SK-N-SH treated with all-trans-retinoic acid at 6 μM for 48 hours (cell line): Measurements from ENCODE around the gene NUP37.

Source experiments
- BACH2 ChIP-seq: fragments of 250-450 bp; sonication (Bioruptor Pico); IDR thresholded peaks from 2 replicates; pipeline ENCODE4 v1.9.0; 2021; ENCODE audit warnings: mild to moderate bottlenecking, borderline replicate concordance
- CREB5 ChIP-seq: fragments of 250-450 bp; sonication (Bioruptor Pico); IDR thresholded peaks from 2 replicates; pipeline ENCODE4 v1.5.1; 2020; ENCODE audit warnings: low read depth, mild to moderate bottlenecking, moderate library complexity
- ISL1 ChIP-seq: fragments of 250-450 bp; sonication (Bioruptor Pico); IDR thresholded peaks from 2 replicates; pipeline ENCODE4 v2.1.2; 2022; ENCODE audit warnings: mild to moderate bottlenecking, moderate library complexity
- POU6F1 ChIP-seq: fragments of 250-450 bp; sonication (Bioruptor Pico); IDR thresholded peaks from 2 replicates; pipeline ENCODE4 v1.8.0; 2021; ENCODE audit warnings: low read depth, mild to moderate bottlenecking, moderate library complexity, borderline replicate concordance
- RARB ChIP-seq: fragments of 250-450 bp; sonication (Bioruptor Pico); IDR thresholded peaks from 2 replicates; pipeline ENCODE4 v1.8.0; 2021; ENCODE audit warnings: mild to moderate bottlenecking, moderate library complexity
- TCF4 ChIP-seq: fragments of 250-450 bp; sonication (Bioruptor Pico); IDR thresholded peaks from 2 replicates; pipeline ENCODE4 v1.8.0; 2021; ENCODE audit warnings: mild to moderate bottlenecking, moderate library complexity, borderline replicate concordance
- ZFP30 ChIP-seq: fragments of 450-650 bp; formaldehyde crosslinking; IDR thresholded peaks from 2 replicates; pipeline ENCODE4 v1.5.0; 2022; ENCODE audit warnings: mild to moderate bottlenecking, moderate library complexity

- TF ChIP-seq ISL1 (CRISPR knock-in tag) (no peak), BACH2 (CRISPR knock-in tag) (no peak), ZFP30 (CRISPR knock-in tag) (no peak), TCF4 (CRISPR knock-in tag) (no peak), CREB5 (CRISPR knock-in tag) (no peak), RARB (no peak), POU6F1 (CRISPR knock-in tag) (no peak)
Observed at GRCh38 chr12:102051431-102051965, 68.4 kb downstream of the NUP37 start.
